Neural cell (in vitro differentiated cells): Measurements from ENCODE around the gene CBLB. TPM values are rescaled to one million over a fixed set of nuclear protein-coding genes. Genes with fewer than 3 reads are reported as not detected.

ENCODE experiments used
- H2AFZ ChIP-seq: fragments of 200-600, 300-800 bp; sonication (generic), shearing (Covaris generic); 2 replicates; pipeline ENCODE4 v1.6.0; 2014; ENCODE audit warnings: low read depth, mild to moderate bottlenecking, antibody characterized with exemption, low read length, moderate library complexity
- H3F3A ChIP-seq: fragments of 200-600 bp; shearing (Covaris generic); 2 replicates; pipeline ENCODE4 v1.6.1; 2016; ENCODE audit warnings: mild to moderate bottlenecking, moderate library complexity, mixed read lengths, antibody characterized with exemption, low read length; ENCODE audit not compliant: insufficient read depth, poor library complexity, severe bottlenecking
- H3K27ac ChIP-seq: fragments of 200-600, 300-800 bp; sonication (generic), shearing (Covaris generic); 2 replicates; pipeline ENCODE4 v1.5.1; 2014; ENCODE audit warnings: mild to moderate bottlenecking, low read length, moderate library complexity
- H3K27me3 ChIP-seq: fragments of 300-800, 200-600 bp; sonication (generic), shearing (Covaris generic); 2 replicates; pipeline ENCODE4 v1.6.0; 2014; ENCODE audit warnings: mild to moderate bottlenecking, low read depth, low read length, moderate library complexity; ENCODE audit not compliant: insufficient read depth
- H3K36me3 ChIP-seq: fragments of 300-800, 200-600 bp; sonication (generic), shearing (Covaris generic); 2 replicates; pipeline ENCODE4 v1.5.1; 2014; ENCODE audit warnings: mild to moderate bottlenecking, antibody characterized with exemption, low read length, moderate library complexity; ENCODE audit not compliant: insufficient read depth
- H3K4me2 ChIP-seq: fragments of 300-800, 200-600 bp; sonication (generic), shearing (Covaris generic); 2 replicates; pipeline ENCODE4 v1.6.0; 2014; ENCODE audit warnings: mild to moderate bottlenecking, low read length
- H3K4me3 ChIP-seq: fragments of 300-800, 200-600 bp; sonication (generic), shearing (Covaris generic); 2 replicates; pipeline ENCODE4 v1.5.1; 2014; ENCODE audit warnings: mild to moderate bottlenecking, low read length, moderate library complexity
- H3K79me2 ChIP-seq: fragments of 200-600 bp; shearing (Covaris generic); replicated peaks from 2 replicates; pipeline ENCODE4 v1.6.0; 2014; ENCODE audit warnings: mild to moderate bottlenecking, low read length, moderate library complexity; ENCODE audit not compliant: insufficient read depth
- H3K9ac ChIP-seq: fragments of 300-800, 200-600 bp; sonication (generic), shearing (Covaris generic); 2 replicates; pipeline ENCODE4 v1.6.1; 2016; ENCODE audit warnings: mild to moderate bottlenecking, low read length, mixed read lengths
- H3K9me2 ChIP-seq: fragments of 200-600 bp; shearing (Covaris generic); 2 replicates; pipeline ENCODE4 v1.6.1; 2016; ENCODE audit warnings: mild to moderate bottlenecking, low read length, mixed read lengths; ENCODE audit not compliant: insufficient read depth
- H3K9me3 ChIP-seq: fragments of 200-600, 300-800 bp; sonication (generic), shearing (Covaris generic); 2 replicates; pipeline ENCODE4 v1.6.1; 2016; ENCODE audit warnings: mild to moderate bottlenecking, mixed run types, low read length, moderate library complexity, mixed read lengths
- H4K20me1 ChIP-seq: fragments of 200-600 bp; shearing (Covaris generic); 2 replicates; pipeline ENCODE4 v1.6.1; 2016; ENCODE audit warnings: mild to moderate bottlenecking, mixed run types; ENCODE audit not compliant: insufficient read depth
- EP300 ChIP-seq: fragments of 450-650 bp; conservative IDR thresholded peaks from 2 replicates; pipeline ENCODE4 v1.6.1; 2014; ENCODE audit warnings: antibody characterized with exemption, mild to moderate bottlenecking, moderate library complexity; ENCODE audit not compliant: poor library complexity, severe bottlenecking
- EZH2 ChIP-seq: fragments of 200-600, 300-800 bp; shearing (Covaris generic), sonication (generic); IDR thresholded peaks from 2 replicates; pipeline ENCODE4 v1.6.1; 2014; ENCODE audit warnings: antibody characterized with exemption, low read length, borderline replicate concordance, mild to moderate bottlenecking; ENCODE audit not compliant: insufficient read depth, poor library complexity, severe bottlenecking
- MXI1 ChIP-seq: fragments of 450-650 bp; conservative IDR thresholded peaks from 2 replicates; pipeline ENCODE4 v1.6.1; 2014; ENCODE audit warnings: antibody characterized with exemption, mild to moderate bottlenecking; ENCODE audit not compliant: poor library complexity, severe bottlenecking
- POLR2AphosphoS5 ChIP-seq: IDR thresholded peaks from 2 replicates; pipeline ENCODE4 v1.6.1; 2012
- RAD21 ChIP-seq: fragments of 450-650 bp; conservative IDR thresholded peaks from 2 replicates; pipeline ENCODE4 v1.6.1; 2014; ENCODE audit warnings: antibody characterized with exemption, mild to moderate bottlenecking, moderate library complexity
- SMC3 ChIP-seq: fragments of 450-650 bp; conservative IDR thresholded peaks from 2 replicates; pipeline ENCODE4 v1.6.1; 2014; ENCODE audit warnings: antibody characterized with exemption, mild to moderate bottlenecking, moderate library complexity; ENCODE audit not compliant: poor library complexity
- TAF1 ChIP-seq: IDR thresholded peaks from 2 replicates; pipeline ENCODE4 v1.6.1; 2012; ENCODE audit warnings: low read depth
- polyA plus RNA-seq: library from polyadenylated mRNA; depleted of rRNA; stranded (reverse); fragments of >200 nt; gene quantifications from 2 replicates; pipeline ENCODE4 v1.2.3, GENCODE V29; 2014
- TF ChIP-seq, protein P1 (sequence below): IDR thresholded peaks from 2 replicates; pipeline ENCODE4 v1.6.1; 2012; ENCODE audit warnings: borderline replicate concordance
- TF ChIP-seq, protein P2 (sequence below): fragments of 450-650 bp; IDR thresholded peaks from 2 replicates; pipeline ENCODE4 v1.5.1; 2014; ENCODE audit warnings: antibody characterized with exemption, mild to moderate bottlenecking, moderate library complexity; ENCODE audit not compliant: poor library complexity, severe bottlenecking

CBLB gene
- polyA plus RNA-seq, 1 donor from 2014 or later, result 36.4 TPM

DNA sequence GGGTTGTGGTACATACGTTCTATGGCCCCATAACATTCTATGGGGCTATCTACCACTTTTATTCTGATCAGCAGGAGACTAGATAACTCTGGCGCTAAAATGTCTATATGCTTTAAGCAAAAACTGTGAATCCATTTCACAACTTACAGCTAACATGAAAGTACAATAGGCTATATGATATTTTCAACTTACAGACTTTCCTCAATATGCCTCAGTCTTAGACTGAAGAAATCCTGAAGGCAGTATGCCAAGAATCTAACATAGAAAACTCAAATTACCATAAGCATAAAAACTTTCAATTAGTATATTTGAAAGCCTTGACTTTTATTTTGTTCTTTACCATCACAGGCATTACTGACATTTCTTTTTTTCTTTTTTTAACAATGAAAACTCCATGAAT, 81.4 kb downstream of the CBLB start:
- Histone ChIP-seq H3K27ac (no peak overlapping the region), H3K36me3 (no peaks in the 10 kb centered on the region), H3K9me2 (no peaks in the 10 kb centered on the region), H3F3A (no peaks in the 10 kb centered on the region), H3K79me2 (peaks cover 25% of the 10 kb centered on the region), H4K20me1 (no peaks in the 10 kb centered on the region), H3K27me3 (no peaks in the 10 kb centered on the region), H3K9ac (no peak overlapping the region), H3K4me2 (no peak overlapping the region), H3K4me3 (no peak overlapping the region), H2AFZ (no peak overlapping the region), H3K9me3 (no peaks in the 10 kb centered on the region)
- TF ChIP-seq, protein P1, sequence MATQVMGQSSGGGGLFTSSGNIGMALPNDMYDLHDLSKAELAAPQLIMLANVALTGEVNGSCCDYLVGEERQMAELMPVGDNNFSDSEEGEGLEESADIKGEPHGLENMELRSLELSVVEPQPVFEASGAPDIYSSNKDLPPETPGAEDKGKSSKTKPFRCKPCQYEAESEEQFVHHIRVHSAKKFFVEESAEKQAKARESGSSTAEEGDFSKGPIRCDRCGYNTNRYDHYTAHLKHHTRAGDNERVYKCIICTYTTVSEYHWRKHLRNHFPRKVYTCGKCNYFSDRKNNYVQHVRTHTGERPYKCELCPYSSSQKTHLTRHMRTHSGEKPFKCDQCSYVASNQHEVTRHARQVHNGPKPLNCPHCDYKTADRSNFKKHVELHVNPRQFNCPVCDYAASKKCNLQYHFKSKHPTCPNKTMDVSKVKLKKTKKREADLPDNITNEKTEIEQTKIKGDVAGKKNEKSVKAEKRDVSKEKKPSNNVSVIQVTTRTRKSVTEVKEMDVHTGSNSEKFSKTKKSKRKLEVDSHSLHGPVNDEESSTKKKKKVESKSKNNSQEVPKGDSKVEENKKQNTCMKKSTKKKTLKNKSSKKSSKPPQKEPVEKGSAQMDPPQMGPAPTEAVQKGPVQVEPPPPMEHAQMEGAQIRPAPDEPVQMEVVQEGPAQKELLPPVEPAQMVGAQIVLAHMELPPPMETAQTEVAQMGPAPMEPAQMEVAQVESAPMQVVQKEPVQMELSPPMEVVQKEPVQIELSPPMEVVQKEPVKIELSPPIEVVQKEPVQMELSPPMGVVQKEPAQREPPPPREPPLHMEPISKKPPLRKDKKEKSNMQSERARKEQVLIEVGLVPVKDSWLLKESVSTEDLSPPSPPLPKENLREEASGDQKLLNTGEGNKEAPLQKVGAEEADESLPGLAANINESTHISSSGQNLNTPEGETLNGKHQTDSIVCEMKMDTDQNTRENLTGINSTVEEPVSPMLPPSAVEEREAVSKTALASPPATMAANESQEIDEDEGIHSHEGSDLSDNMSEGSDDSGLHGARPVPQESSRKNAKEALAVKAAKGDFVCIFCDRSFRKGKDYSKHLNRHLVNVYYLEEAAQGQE, result no peak
- no peak for TF ChIP-seq SMC3
- no peak for TF ChIP-seq MXI1
- TF ChIP-seq RAD21, result no peak
- TF ChIP-seq TAF1, result no peak
- TF ChIP-seq, protein P2, sequence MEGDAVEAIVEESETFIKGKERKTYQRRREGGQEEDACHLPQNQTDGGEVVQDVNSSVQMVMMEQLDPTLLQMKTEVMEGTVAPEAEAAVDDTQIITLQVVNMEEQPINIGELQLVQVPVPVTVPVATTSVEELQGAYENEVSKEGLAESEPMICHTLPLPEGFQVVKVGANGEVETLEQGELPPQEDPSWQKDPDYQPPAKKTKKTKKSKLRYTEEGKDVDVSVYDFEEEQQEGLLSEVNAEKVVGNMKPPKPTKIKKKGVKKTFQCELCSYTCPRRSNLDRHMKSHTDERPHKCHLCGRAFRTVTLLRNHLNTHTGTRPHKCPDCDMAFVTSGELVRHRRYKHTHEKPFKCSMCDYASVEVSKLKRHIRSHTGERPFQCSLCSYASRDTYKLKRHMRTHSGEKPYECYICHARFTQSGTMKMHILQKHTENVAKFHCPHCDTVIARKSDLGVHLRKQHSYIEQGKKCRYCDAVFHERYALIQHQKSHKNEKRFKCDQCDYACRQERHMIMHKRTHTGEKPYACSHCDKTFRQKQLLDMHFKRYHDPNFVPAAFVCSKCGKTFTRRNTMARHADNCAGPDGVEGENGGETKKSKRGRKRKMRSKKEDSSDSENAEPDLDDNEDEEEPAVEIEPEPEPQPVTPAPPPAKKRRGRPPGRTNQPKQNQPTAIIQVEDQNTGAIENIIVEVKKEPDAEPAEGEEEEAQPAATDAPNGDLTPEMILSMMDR, result no peak
- TF ChIP-seq EP300, result no peak
- TF ChIP-seq POLR2AphosphoS5, result no peak
- no peak for TF ChIP-seq EZH2

DNA sequence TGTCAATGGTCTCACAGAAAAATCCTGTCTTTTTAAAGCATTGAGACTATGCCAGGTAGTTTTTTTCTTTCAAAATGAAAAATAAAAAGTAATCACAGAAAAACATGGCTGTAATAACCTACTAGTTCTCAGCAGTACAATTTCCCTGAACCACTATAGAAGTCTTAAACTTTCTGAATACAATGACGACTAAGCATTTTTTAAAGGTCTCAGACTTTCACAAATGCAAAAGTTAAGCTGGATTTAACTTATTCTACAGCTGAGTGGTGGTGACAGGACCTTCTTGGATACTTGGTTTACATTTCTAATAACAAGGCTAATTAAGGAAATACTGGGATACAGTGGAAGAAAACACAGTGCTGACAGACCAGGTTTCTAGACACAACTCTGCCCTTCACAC, 81.8 kb downstream of the CBLB start:
- Histone ChIP-seq H3K9me2 (no peaks in the 10 kb centered on the region), H3K27me3 (no peaks in the 10 kb centered on the region), H3K9me3 (no peaks in the 10 kb centered on the region), H3K79me2 (peaks cover 28% of the 10 kb centered on the region), H3K4me3 (no peak overlapping the region), H3K9ac (no peak overlapping the region), H3F3A (no peaks in the 10 kb centered on the region), H3K36me3 (no peaks in the 10 kb centered on the region), H4K20me1 (no peaks in the 10 kb centered on the region), H2AFZ (no peak overlapping the region), H3K4me2 (no peak overlapping the region), H3K27ac (no peak overlapping the region)
- TF ChIP-seq, protein P1, result no peak
